Astrocyte (in vitro differentiated cells and primary cell): Measurements from ENCODE around the gene EXOC4.

Experiments
- CTCF ChIP-seq: IDR thresholded peaks from 2 replicates; pipeline ENCODE4 v1.5.1; 2011; ENCODE audit warnings: low read depth, mild to moderate bottlenecking, inconsistent platforms, low read length, moderate library complexity; ENCODE audit not compliant: insufficient read depth
- EZH2 ChIP-seq: IDR thresholded peaks from 2 replicates; pipeline ENCODE4 v1.6.1; 2012; ENCODE audit warnings: mild to moderate bottlenecking, low read length, inconsistent platforms; ENCODE audit not compliant: insufficient read depth

- TF ChIP-seq CTCF, result no peak
- no peak for TF ChIP-seq EZH2
These were observed 107.3 kb downstream of the EXOC4 start for GRCh38 chr7:133360201-133360600.
